CMK (cell line): ENCODE data around the gene MICAL3.

ENCODE experiments used
- DNase-seq: peaks from one replicate; pipeline ENCODE4 v3.0.0-alpha.2; 2010; ENCODE audit warnings: low read depth

The MICAL3 gene

GRCh38 chr22:17865183-17866055, 158.9 kb downstream of the MICAL3 start:
- no peak for DNase-seq

- no peak for DNase-seq
These were observed 159.8 kb downstream of the MICAL3 start for GRCh38 chr22:17864398-17865182.

- no peak for DNase-seq
These were observed 161.6 kb downstream of the MICAL3 start for GRCh38 chr22:17862646-17863181.

GRCh38 chr22:17861909-17862308, 162.5 kb downstream of the MICAL3 start:
- no peak for DNase-seq

- DNase-seq: no peak
These were observed 164.0 kb downstream of the MICAL3 start for GRCh38 chr22:17860220-17860965.

- no peak for DNase-seq
These were observed 166.3 kb downstream of the MICAL3 start for GRCh38 chr22:17858033-17858432.

GRCh38 chr22:17855572-17856290, 168.6 kb downstream of the MICAL3 start:
- DNase-seq: no peak

GRCh38 chr22:17853073-17853472, 171.3 kb downstream of the MICAL3 start:
- no peak for DNase-seq

GRCh38 chr22:17851759-17852158, 172.6 kb downstream of the MICAL3 start:
- DNase-seq: no peak

- DNase-seq: no peak
These were observed 176.8 kb downstream of the MICAL3 start for GRCh38 chr22:17847360-17848078.

GRCh38 chr22:17846326-17846992, 177.9 kb downstream of the MICAL3 start:
- DNase-seq: no peak

- no peak for DNase-seq
These were observed 178.6 kb downstream of the MICAL3 start for GRCh38 chr22:17845790-17846189.

- DNase-seq: no peak
These were observed 179.0 kb downstream of the MICAL3 start for GRCh38 chr22:17845327-17845726.

- no peak for DNase-seq
These were observed 180.2 kb downstream of the MICAL3 start for GRCh38 chr22:17844150-17844549.

- DNase-seq: no peak
These were observed 182.0 kb downstream of the MICAL3 start for GRCh38 chr22:17842386-17842785.

- DNase-seq: no peak
These were observed 182.5 kb downstream of the MICAL3 start for GRCh38 chr22:17841836-17842235.

- no peak for DNase-seq
These were observed 186.0 kb downstream of the MICAL3 start for GRCh38 chr22:17838180-17838865.

- DNase-seq: no peak
These were observed 187.2 kb downstream of the MICAL3 start for GRCh38 chr22:17836992-17837742.

- no peak for DNase-seq
These were observed 189.1 kb downstream of the MICAL3 start for GRCh38 chr22:17835256-17835655.
